SK-N-SH (cell line): Measurements from ENCODE around the gene ZNF586.

Experiments used
- EP300 ChIP-seq, 2 experiments: IDR thresholded peaks; 2 replicates each; pipeline versions ENCODE4 v1.4.0 to v1.6.1; 2012; ENCODE audit warnings: borderline replicate concordance in 1 of 2, low read depth in 1 of 2, low read length in 1 of 2
- EZH2phosphoT487 ChIP-seq: fragments of 200-600 bp; sonication (generic); IDR thresholded peaks from 2 replicates; pipeline ENCODE4 v1.6.1; 2017; ENCODE audit warnings: low read depth, mixed run types, mild to moderate bottlenecking, antibody characterized with exemption, moderate library complexity, borderline replicate concordance
- NFIC ChIP-seq: IDR thresholded peaks from 2 replicates; pipeline ENCODE4 v1.4.0; 2012; ENCODE audit warnings: borderline replicate concordance
- POLR2AphosphoS5 ChIP-seq: IDR thresholded peaks from 2 replicates; pipeline ENCODE4 v1.6.1; 2012; ENCODE audit warnings: low read depth, low read length
- SMC3 ChIP-seq: IDR thresholded peaks from 2 replicates; pipeline ENCODE4 v1.6.1; 2012; ENCODE audit warnings: low read depth, low read length, improper control_type of control experiment
- TF ChIP-seq, protein P1 (sequence below): fragments of 200-600 bp; sonication (generic); IDR thresholded peaks from 2 replicates; pipeline ENCODE4 v1.6.1; 2017; ENCODE audit warnings: antibody characterized with exemption, mild to moderate bottlenecking, moderate library complexity
- TF ChIP-seq, protein P2 (sequence below): IDR thresholded peaks from 2 replicates; pipeline ENCODE4 v1.6.1; 2012; ENCODE audit warnings: mild to moderate bottlenecking, low read depth, low read length, moderate library complexity
- TF ChIP-seq, protein P3 (sequence below): IDR thresholded peaks from 2 replicates; pipeline ENCODE4 v1.4.0; 2012; ENCODE audit warnings: low read depth

DNA sequence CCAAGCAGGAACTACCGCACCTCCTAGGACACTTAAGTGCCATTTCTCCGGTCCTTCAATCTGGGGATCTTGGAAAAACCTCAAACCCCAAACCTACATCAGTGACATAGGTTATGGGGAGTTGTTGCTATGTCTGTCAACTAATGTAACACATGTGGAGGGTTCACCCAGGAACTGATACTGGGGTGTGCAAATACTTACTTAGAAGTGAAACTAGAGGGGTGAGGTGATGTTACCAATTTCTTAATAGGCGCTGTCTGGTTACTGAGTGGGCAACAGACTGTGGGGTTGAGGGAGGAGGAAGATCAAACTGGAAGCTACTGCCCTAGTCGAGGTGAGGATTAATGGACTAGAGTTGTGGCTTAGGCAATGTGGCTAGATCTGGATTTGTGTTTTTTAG is 1.9 kb downstream of the ZNF586 start:
- TF ChIP-seq, protein P1, sequence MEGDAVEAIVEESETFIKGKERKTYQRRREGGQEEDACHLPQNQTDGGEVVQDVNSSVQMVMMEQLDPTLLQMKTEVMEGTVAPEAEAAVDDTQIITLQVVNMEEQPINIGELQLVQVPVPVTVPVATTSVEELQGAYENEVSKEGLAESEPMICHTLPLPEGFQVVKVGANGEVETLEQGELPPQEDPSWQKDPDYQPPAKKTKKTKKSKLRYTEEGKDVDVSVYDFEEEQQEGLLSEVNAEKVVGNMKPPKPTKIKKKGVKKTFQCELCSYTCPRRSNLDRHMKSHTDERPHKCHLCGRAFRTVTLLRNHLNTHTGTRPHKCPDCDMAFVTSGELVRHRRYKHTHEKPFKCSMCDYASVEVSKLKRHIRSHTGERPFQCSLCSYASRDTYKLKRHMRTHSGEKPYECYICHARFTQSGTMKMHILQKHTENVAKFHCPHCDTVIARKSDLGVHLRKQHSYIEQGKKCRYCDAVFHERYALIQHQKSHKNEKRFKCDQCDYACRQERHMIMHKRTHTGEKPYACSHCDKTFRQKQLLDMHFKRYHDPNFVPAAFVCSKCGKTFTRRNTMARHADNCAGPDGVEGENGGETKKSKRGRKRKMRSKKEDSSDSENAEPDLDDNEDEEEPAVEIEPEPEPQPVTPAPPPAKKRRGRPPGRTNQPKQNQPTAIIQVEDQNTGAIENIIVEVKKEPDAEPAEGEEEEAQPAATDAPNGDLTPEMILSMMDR = no peak
- TF ChIP-seq EP300 (IDR thresholded peaks at IDR 0.05; ENCODE audit: borderline replicate concordance in 1 of 2, low read depth in 1 of 2, low read length in 1 of 2) (no peak), NFIC (no peak), POLR2AphosphoS5 (no peak), EZH2phosphoT487 (no peak), SMC3 (no peak)
- TF ChIP-seq, protein P2, sequence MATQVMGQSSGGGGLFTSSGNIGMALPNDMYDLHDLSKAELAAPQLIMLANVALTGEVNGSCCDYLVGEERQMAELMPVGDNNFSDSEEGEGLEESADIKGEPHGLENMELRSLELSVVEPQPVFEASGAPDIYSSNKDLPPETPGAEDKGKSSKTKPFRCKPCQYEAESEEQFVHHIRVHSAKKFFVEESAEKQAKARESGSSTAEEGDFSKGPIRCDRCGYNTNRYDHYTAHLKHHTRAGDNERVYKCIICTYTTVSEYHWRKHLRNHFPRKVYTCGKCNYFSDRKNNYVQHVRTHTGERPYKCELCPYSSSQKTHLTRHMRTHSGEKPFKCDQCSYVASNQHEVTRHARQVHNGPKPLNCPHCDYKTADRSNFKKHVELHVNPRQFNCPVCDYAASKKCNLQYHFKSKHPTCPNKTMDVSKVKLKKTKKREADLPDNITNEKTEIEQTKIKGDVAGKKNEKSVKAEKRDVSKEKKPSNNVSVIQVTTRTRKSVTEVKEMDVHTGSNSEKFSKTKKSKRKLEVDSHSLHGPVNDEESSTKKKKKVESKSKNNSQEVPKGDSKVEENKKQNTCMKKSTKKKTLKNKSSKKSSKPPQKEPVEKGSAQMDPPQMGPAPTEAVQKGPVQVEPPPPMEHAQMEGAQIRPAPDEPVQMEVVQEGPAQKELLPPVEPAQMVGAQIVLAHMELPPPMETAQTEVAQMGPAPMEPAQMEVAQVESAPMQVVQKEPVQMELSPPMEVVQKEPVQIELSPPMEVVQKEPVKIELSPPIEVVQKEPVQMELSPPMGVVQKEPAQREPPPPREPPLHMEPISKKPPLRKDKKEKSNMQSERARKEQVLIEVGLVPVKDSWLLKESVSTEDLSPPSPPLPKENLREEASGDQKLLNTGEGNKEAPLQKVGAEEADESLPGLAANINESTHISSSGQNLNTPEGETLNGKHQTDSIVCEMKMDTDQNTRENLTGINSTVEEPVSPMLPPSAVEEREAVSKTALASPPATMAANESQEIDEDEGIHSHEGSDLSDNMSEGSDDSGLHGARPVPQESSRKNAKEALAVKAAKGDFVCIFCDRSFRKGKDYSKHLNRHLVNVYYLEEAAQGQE = no peak
- TF ChIP-seq, protein P3, sequence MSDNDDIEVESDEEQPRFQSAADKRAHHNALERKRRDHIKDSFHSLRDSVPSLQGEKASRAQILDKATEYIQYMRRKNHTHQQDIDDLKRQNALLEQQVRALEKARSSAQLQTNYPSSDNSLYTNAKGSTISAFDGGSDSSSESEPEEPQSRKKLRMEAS = no peak
